ENCODE results near the gene ARMC8. TPM values are rescaled to one million over a fixed set of nuclear protein-coding genes. Genes with fewer than 3 reads are reported as not detected.

ARMC8 gene
- total RNA-seq, 1 experiment from 2014 or later = 80.9 TPM

GRCh38 chr3:138307899-138308298 lies 120.8 kb downstream of the ARMC8 start:
- BruUV-seq (replicated peaks) = no TSS peak
- CTCF ChIA-PET = no interaction called here
- no peak for DNase-seq
- intact Hi-C loops (cut with micrococcal nuclease; ENCODE audit: unreplicated experiment) = no loop called here
- Mint-ChIP-seq H3K4me1 (ENCODE audit: low read depth, unreplicated experiment) (no peaks in the 10 kb centered on the region), H3K27ac (ENCODE audit: unreplicated experiment) (no peak overlapping the region), H3K4me3 (ENCODE audit: low read depth, unreplicated experiment) (no peak overlapping the region), H3K36me3 (ENCODE audit: insufficient read depth, unreplicated experiment) (peaks cover 3% of the 10 kb centered on the region), H3K9me3 (ENCODE audit: low read depth, unreplicated experiment) (peaks cover 4% of the 10 kb centered on the region), H3K27me3 (ENCODE audit: unreplicated experiment) (peaks cover 19% of the 10 kb centered on the region)
- TF ChIP-seq, protein P1, sequence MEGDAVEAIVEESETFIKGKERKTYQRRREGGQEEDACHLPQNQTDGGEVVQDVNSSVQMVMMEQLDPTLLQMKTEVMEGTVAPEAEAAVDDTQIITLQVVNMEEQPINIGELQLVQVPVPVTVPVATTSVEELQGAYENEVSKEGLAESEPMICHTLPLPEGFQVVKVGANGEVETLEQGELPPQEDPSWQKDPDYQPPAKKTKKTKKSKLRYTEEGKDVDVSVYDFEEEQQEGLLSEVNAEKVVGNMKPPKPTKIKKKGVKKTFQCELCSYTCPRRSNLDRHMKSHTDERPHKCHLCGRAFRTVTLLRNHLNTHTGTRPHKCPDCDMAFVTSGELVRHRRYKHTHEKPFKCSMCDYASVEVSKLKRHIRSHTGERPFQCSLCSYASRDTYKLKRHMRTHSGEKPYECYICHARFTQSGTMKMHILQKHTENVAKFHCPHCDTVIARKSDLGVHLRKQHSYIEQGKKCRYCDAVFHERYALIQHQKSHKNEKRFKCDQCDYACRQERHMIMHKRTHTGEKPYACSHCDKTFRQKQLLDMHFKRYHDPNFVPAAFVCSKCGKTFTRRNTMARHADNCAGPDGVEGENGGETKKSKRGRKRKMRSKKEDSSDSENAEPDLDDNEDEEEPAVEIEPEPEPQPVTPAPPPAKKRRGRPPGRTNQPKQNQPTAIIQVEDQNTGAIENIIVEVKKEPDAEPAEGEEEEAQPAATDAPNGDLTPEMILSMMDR (IDR thresholded peaks at IDR 0.05; ENCODE audit: unreplicated experiment) = no peak

- H3K9me3 Mint-ChIP-seq (ENCODE audit: low read depth, unreplicated experiment) = peaks cover 4% of the 10 kb centered on the region
- no peak overlapping the region for H3K27ac Mint-ChIP-seq (ENCODE audit: unreplicated experiment)
- DNase-seq = no peak
- intact Hi-C loops (cut with micrococcal nuclease; ENCODE audit: unreplicated experiment) = no loop called here
- peaks cover 3% of the 10 kb centered on the region for H3K36me3 Mint-ChIP-seq (ENCODE audit: insufficient read depth, unreplicated experiment)
- BruUV-seq (replicated peaks) = no TSS peak
- H3K4me3 Mint-ChIP-seq (ENCODE audit: low read depth, unreplicated experiment) = no peak overlapping the region
- peaks cover 19% of the 10 kb centered on the region for H3K27me3 Mint-ChIP-seq (ENCODE audit: unreplicated experiment)
- CTCF ChIA-PET = interaction anchor here (0.6 to 0.7 kb wide), 3 partner anchors 29 to 950 kb away, joined by 4 read pairs; no protein-coding TSS in a partner anchor
- H3K4me1 Mint-ChIP-seq (ENCODE audit: low read depth, unreplicated experiment) = no peaks in the 10 kb centered on the region
- TF ChIP-seq, protein P1 (IDR thresholded peaks at IDR 0.05; ENCODE audit: unreplicated experiment) = no peak
Measured at GRCh38 chr3:138308783-138309182, 121.7 kb downstream of the ARMC8 start.

GRCh38 chr3:138310494-138310893 lies 123.4 kb downstream of the ARMC8 start:
- Mint-ChIP-seq H3K27me3 (ENCODE audit: unreplicated experiment) (peaks cover 30% of the 10 kb centered on the region), H3K4me3 (ENCODE audit: low read depth, unreplicated experiment) (no peak overlapping the region), H3K36me3 (ENCODE audit: insufficient read depth, unreplicated experiment) (peaks cover 3% of the 10 kb centered on the region), H3K9me3 (ENCODE audit: low read depth, unreplicated experiment) (peaks cover 4% of the 10 kb centered on the region), H3K27ac (ENCODE audit: unreplicated experiment) (no peak overlapping the region), H3K4me1 (ENCODE audit: low read depth, unreplicated experiment) (no peaks in the 10 kb centered on the region)
- no peak for DNase-seq
- intact Hi-C loops (cut with micrococcal nuclease; ENCODE audit: unreplicated experiment) = no loop called here
- no TSS peak for BruUV-seq (replicated peaks)
- CTCF ChIA-PET = no interaction called here
- TF ChIP-seq, protein P1 (IDR thresholded peaks at IDR 0.05; ENCODE audit: unreplicated experiment) = no peak

GRCh38 chr3:138314751-138315150 lies 127.7 kb downstream of the ARMC8 start:
- CTCF ChIA-PET = no interaction called here
- H3K27me3 Mint-ChIP-seq (ENCODE audit: unreplicated experiment) = peaks cover 30% of the 10 kb centered on the region
- no TSS peak for BruUV-seq (replicated peaks)
- no peaks in the 10 kb centered on the region for H3K36me3 Mint-ChIP-seq (ENCODE audit: insufficient read depth, unreplicated experiment)
- intact Hi-C loops (cut with micrococcal nuclease; ENCODE audit: unreplicated experiment) = no loop called here
- H3K27ac Mint-ChIP-seq (ENCODE audit: unreplicated experiment) = no peak overlapping the region
- TF ChIP-seq, protein P1 (IDR thresholded peaks at IDR 0.05; ENCODE audit: unreplicated experiment) = no peak
- H3K4me3 Mint-ChIP-seq (ENCODE audit: low read depth, unreplicated experiment) = no peak overlapping the region
- H3K4me1 Mint-ChIP-seq (ENCODE audit: low read depth, unreplicated experiment) = no peaks in the 10 kb centered on the region
- no peak for DNase-seq
- peaks cover 4% of the 10 kb centered on the region for H3K9me3 Mint-ChIP-seq (ENCODE audit: low read depth, unreplicated experiment)

Measured in Calu3 (cell line).